ENCODE results near the gene BTBD9. TPM values are rescaled to one million over a fixed set of nuclear protein-coding genes. Genes with fewer than 3 reads are reported as not detected.

BTBD9 gene
- total and polyA plus RNA-seq, 3 donors from 2014 or later = 11.4 to 32.8 (median 29.5) TPM

GRCh38 chr6:38208028-38208427 lies 431.7 kb downstream of the BTBD9 start:
- no peak overlapping the region for H3K27ac ChIP-seq
- TF ChIP-seq CTCF (IDR thresholded peaks at IDR 0.05) = no peak
- TF ChIP-seq POLR2A (IDR thresholded peaks at IDR 0.05) = no peak
- H3K4me3 ChIP-seq = no peak overlapping the region
- no peaks in the 10 kb centered on the region for H3K27me3 ChIP-seq
- no peaks in the 10 kb centered on the region for H3K9me3 ChIP-seq
- intact Hi-C loops (cut with DNase I; ENCODE audit: low total_unique reads) = no loop called here
- peaks cover 4% of the 10 kb centered on the region for H3K4me1 ChIP-seq
- H3K36me3 ChIP-seq (ENCODE audit: low read depth, missing control alignments) = no peaks in the 10 kb centered on the region
- 91 to 94% methylated on average over 8 of the region's 8 CpGs for WGBS, 2 donors
- no peak for DNase-seq

- H3K36me3 ChIP-seq (ENCODE audit: low read depth, missing control alignments) = no peaks in the 10 kb centered on the region
- no peak overlapping the region for H3K27ac ChIP-seq
- no peak overlapping the region for H3K4me3 ChIP-seq
- H3K27me3 ChIP-seq = no peaks in the 10 kb centered on the region
- DNase-seq = no peak
- TF ChIP-seq POLR2A (IDR thresholded peaks at IDR 0.05) (no peak), CTCF (IDR thresholded peaks at IDR 0.05) (no peak)
- 91 to 96% methylated on average over 4 of the region's 4 CpGs for WGBS, 2 donors
- no peaks in the 10 kb centered on the region for H3K4me1 ChIP-seq
- intact Hi-C loops (cut with DNase I; ENCODE audit: low total_unique reads) = no loop called here
- H3K9me3 ChIP-seq = no peaks in the 10 kb centered on the region
Observed at GRCh38 chr6:38207375-38207774, 432.4 kb downstream of the BTBD9 start.

GRCh38 chr6:38198219-38198618 lies 441.5 kb downstream of the BTBD9 start:
- intact Hi-C loops (cut with DNase I; ENCODE audit: low total_unique reads) = no loop called here
- Histone ChIP-seq H3K4me3 (no peak overlapping the region), H3K9me3 (no peaks in the 10 kb centered on the region), H3K27me3 (no peaks in the 10 kb centered on the region), H3K27ac (no peak overlapping the region), H3K4me1 (no peaks in the 10 kb centered on the region), H3K36me3 (ENCODE audit: low read depth, missing control alignments) (no peaks in the 10 kb centered on the region)
- DNase-seq = no peak
- TF ChIP-seq POLR2A (IDR thresholded peaks at IDR 0.05) = no peak
- no peak for TF ChIP-seq CTCF (IDR thresholded peaks at IDR 0.05)
- 80 to 97% methylated on average over 8 of the region's 8 CpGs for WGBS, 2 donors

- H3K27me3 ChIP-seq = no peaks in the 10 kb centered on the region
- DNase-seq = no peak
- no peak overlapping the region for H3K27ac ChIP-seq
- H3K36me3 ChIP-seq (ENCODE audit: low read depth, missing control alignments) = no peaks in the 10 kb centered on the region
- no peaks in the 10 kb centered on the region for H3K9me3 ChIP-seq
- no peak overlapping the region for H3K4me3 ChIP-seq
- no peaks in the 10 kb centered on the region for H3K4me1 ChIP-seq
- WGBS, 2 donors = 94 to 97% methylated on average over 5 of the region's 5 CpGs
- no peak for TF ChIP-seq POLR2A (IDR thresholded peaks at IDR 0.05)
- no peak for TF ChIP-seq CTCF (IDR thresholded peaks at IDR 0.05)
- intact Hi-C loops (cut with DNase I; ENCODE audit: low total_unique reads) = no loop called here
Observed at GRCh38 chr6:38195113-38195635, 444.6 kb downstream of the BTBD9 start.

GRCh38 chr6:38194589-38194988 lies 445.1 kb downstream of the BTBD9 start:
- whole genome bisulfite sequencing, 2 donors = 88 to 96% methylated on average over 5 to 7 of the region's 7 CpGs
- TF ChIP-seq CTCF (IDR thresholded peaks at IDR 0.05) (no peak), POLR2A (IDR thresholded peaks at IDR 0.05) (no peak)
- H3K4me1 ChIP-seq = no peaks in the 10 kb centered on the region

More at GRCh38 chr6:38194589-38194988, 445.1 kb downstream of the BTBD9 start:
- Histone ChIP-seq H3K27me3 (no peaks in the 10 kb centered on the region), H3K9me3 (no peaks in the 10 kb centered on the region), H3K36me3 (ENCODE audit: low read depth, missing control alignments) (no peaks in the 10 kb centered on the region), H3K27ac (no peak overlapping the region), H3K4me3 (no peak overlapping the region)
- intact Hi-C loops (cut with DNase I; ENCODE audit: low total_unique reads) = no loop called here
- DNase-seq = no peak
